GM12875 (cell line): ENCODE data around the gene KIF21A.
A peak's percentile ranks its signal among the peaks of the same experiment; 100 is the strongest.

Experiments used
- H3K4me3 ChIP-seq: one replicate; pipeline ENCODE4 v1.5.1; 2011; ENCODE audit warnings: low read depth, low read length, control low read depth
- CTCF ChIP-seq: IDR thresholded peaks from 2 replicates; pipeline ENCODE4 v1.5.1; 2011; ENCODE audit warnings: low read depth, mild to moderate bottlenecking, control low read depth, inconsistent platforms, low read length, moderate library complexity, borderline replicate concordance; ENCODE audit not compliant: insufficient read depth

Gene KIF21A

GRCh38 chr12:39287409-39287808 is 155.5 kb downstream of the KIF21A start:
- no peak for TF ChIP-seq CTCF
- H3K4me3 ChIP-seq = no peak overlapping the region

- no peak overlapping the region for H3K4me3 ChIP-seq
- no peak for TF ChIP-seq CTCF
Measured at GRCh38 chr12:39278426-39278825, 164.5 kb downstream of the KIF21A start.

GRCh38 chr12:39277416-39277815 is 165.5 kb downstream of the KIF21A start:
- no peak overlapping the region for H3K4me3 ChIP-seq
- no peak for TF ChIP-seq CTCF

GRCh38 chr12:39275846-39276245 is 167.1 kb downstream of the KIF21A start:
- H3K4me3 ChIP-seq = no peak overlapping the region
- no peak for TF ChIP-seq CTCF

- no peak overlapping the region for H3K4me3 ChIP-seq
- peak; percentile 50; the same call in 1 of the 2 replicates for TF ChIP-seq CTCF
Measured at GRCh38 chr12:39272871-39273655, 169.9 kb downstream of the KIF21A start.

- no peak overlapping the region for H3K4me3 ChIP-seq
- TF ChIP-seq CTCF = no peak
Measured at GRCh38 chr12:39269492-39269891, 173.4 kb downstream of the KIF21A start.

GRCh38 chr12:39267886-39268285 is 175.0 kb downstream of the KIF21A start:
- no peak overlapping the region for H3K4me3 ChIP-seq
- no peak for TF ChIP-seq CTCF
